ENCODE data around the gene BSG.
"Not testable (repeated sequence)": the region's sequence is repeated elsewhere in the genome, so short reads cannot be mapped to it uniquely, and the experiment has no call there.

The BSG gene

GRCh38 chr19:621191-621590 is 48.8 kb downstream of the BSG start:
- not testable (repeated sequence) for DNase-seq

GRCh38 chr19:621819-622218 is 49.4 kb downstream of the BSG start:
- no peak for DNase-seq

GRCh38 chr19:622666-623065 is 50.3 kb downstream of the BSG start:
- DNase-seq, result no peak

- no peak for DNase-seq
Measured at GRCh38 chr19:623175-623916, 51.0 kb downstream of the BSG start.

GRCh38 chr19:623974-624373 is 51.6 kb downstream of the BSG start:
- no peak for DNase-seq

GRCh38 chr19:624433-625109 is 52.2 kb downstream of the BSG start:
- no peak for DNase-seq

GRCh38 chr19:625257-625656 is 52.9 kb downstream of the BSG start:
- no peak for DNase-seq

GRCh38 chr19:626566-626965 is 54.2 kb downstream of the BSG start:
- peak; percentile 14 for DNase-seq

GRCh38 chr19:628168-628567 is 55.8 kb downstream of the BSG start:
- no peak for DNase-seq

- peak; percentile 37 for DNase-seq
Measured at GRCh38 chr19:629515-629914, 57.1 kb downstream of the BSG start.

- DNase-seq, result no peak
Measured at GRCh38 chr19:629961-630714, 57.7 kb downstream of the BSG start.

- DNase-seq, result peak; percentile 17
Measured at GRCh38 chr19:632579-633067, 60.2 kb downstream of the BSG start.

Data from NCI-H2171 treated with DMSO at 0.1 percent for 48 hours (cell line).